BJ (cell line): ENCODE results near the gene BTK. TPM values are rescaled to one million over a fixed set of nuclear protein-coding genes. Genes with fewer than 3 reads are reported as not detected.

Experiments
- CTCF ChIA-PET: fragments of 350-600 bp; formaldehyde crosslinking; extraction: SDS; loops from one replicate; lab custom pipeline; 2021; ENCODE audit warnings: antibody characterized with exemption, inconsistent platforms; lab: Yijun Ruan, JAX
- POLR2A ChIA-PET: fragments of 300-600 bp; sonication (Branson Sonifier 250); formaldehyde crosslinking; extraction: SDS; loops from one replicate; lab custom pipeline; 2021; ENCODE audit warnings: antibody characterized with exemption; lab: Charles Lee
- DNase-seq: peaks from one replicate; pipeline ENCODE4 v3.0.0-alpha.2; 2011; ENCODE audit warnings: low read depth
- H3K27me3 ChIP-seq: 2 replicates; pipeline ENCODE4 v1.6.0; 2011; ENCODE audit warnings: low read length; ENCODE audit not compliant: control insufficient read depth, insufficient read depth
- H3K36me3 ChIP-seq: 2 replicates; pipeline ENCODE4 v1.5.1; 2011; ENCODE audit warnings: low read length; ENCODE audit not compliant: control insufficient read depth, insufficient read depth
- H3K4me3 ChIP-seq: 2 replicates; pipeline ENCODE4 v1.5.1; 2011; ENCODE audit warnings: low read depth, mild to moderate bottlenecking, control low read depth, low read length
- polyA plus RNA-seq: library from polyadenylated mRNA; depleted of rRNA; stranded (reverse); fragments of >200 nt; gene quantifications from 2 replicates; pipeline ENCODE4 v1.2.3, GENCODE V29; 2011
- TF ChIP-seq, protein P1 (sequence below): IDR thresholded peaks from 2 replicates; pipeline ENCODE4 v1.5.1; 2011; ENCODE audit warnings: low read depth, mild to moderate bottlenecking, control low read depth, inconsistent platforms, low read length, moderate library complexity; ENCODE audit not compliant: insufficient read depth

BTK gene
- polyA plus RNA-seq, 1 experiment, result not detected

DNA sequence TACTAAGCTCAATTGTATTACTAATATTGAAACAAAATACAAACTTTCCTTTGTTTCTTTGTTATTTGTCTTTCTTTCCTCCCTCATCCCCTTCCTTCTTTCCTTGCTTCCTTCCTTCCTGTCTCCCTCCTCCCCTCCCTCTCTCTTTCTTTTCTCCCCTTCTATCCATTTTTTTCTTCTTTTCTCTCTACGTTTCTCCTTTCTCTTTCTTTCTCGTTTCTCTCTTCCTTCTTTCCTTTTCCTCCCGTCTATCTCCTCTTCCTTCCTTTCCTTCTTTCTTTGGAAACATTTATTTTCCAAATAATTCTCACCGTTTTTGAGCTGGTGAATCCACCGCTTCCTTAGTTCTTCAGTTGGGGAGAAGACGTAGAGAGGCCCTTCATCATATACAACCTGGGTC lies 16.3 kb downstream of the BTK start:
- ChIA-PET POLR2A (no interaction called here), CTCF (no interaction called here)
- Histone ChIP-seq H3K36me3 (no peaks in the 10 kb centered on the region), H3K27me3 (no peaks in the 10 kb centered on the region; the same call in 1 of the 2 replicates), H3K4me3 (no peak overlapping the region)
- TF ChIP-seq, protein P1, sequence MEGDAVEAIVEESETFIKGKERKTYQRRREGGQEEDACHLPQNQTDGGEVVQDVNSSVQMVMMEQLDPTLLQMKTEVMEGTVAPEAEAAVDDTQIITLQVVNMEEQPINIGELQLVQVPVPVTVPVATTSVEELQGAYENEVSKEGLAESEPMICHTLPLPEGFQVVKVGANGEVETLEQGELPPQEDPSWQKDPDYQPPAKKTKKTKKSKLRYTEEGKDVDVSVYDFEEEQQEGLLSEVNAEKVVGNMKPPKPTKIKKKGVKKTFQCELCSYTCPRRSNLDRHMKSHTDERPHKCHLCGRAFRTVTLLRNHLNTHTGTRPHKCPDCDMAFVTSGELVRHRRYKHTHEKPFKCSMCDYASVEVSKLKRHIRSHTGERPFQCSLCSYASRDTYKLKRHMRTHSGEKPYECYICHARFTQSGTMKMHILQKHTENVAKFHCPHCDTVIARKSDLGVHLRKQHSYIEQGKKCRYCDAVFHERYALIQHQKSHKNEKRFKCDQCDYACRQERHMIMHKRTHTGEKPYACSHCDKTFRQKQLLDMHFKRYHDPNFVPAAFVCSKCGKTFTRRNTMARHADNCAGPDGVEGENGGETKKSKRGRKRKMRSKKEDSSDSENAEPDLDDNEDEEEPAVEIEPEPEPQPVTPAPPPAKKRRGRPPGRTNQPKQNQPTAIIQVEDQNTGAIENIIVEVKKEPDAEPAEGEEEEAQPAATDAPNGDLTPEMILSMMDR, result no peak
- no peak for DNase-seq

- ChIA-PET POLR2A (no interaction called here), CTCF (no interaction called here)
- no peak overlapping the region for H3K4me3 ChIP-seq
- H3K36me3 ChIP-seq, result no peaks in the 10 kb centered on the region
- DNase-seq, result no peak
- no peaks in the 10 kb centered on the region for H3K27me3 ChIP-seq
- TF ChIP-seq, protein P1, result no peak
Observed at GRCh38 chrX:101368800-101369199, 17.2 kb downstream of the BTK start.

DNA sequence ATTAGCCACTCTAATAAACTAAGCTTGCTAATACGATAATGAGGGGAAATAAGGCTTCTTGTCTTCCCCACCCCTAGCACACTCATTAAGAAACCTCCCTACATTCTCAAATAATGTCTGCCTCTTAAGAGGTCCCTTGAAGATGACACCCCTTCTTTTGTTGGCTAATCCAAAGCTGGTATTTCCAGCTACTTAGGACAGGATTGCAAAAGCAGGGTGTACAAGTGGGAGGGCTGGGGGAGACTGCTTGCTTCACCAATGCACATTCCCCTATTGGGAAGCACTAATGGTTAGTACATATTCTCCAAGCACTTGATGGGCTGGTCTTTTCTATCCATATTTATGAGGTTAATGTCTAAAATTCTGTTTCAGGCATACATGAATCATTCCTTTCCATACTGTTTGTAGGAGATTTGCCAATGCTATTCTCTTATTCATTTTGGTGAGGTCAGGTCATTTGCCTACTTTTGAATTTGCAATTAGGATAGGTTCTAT lies 20.6 kb downstream of the BTK start:
- POLR2A ChIA-PET, result no interaction called here
- Histone ChIP-seq H3K36me3 (no peaks in the 10 kb centered on the region), H3K27me3 (no peaks in the 10 kb centered on the region), H3K4me3 (no peak overlapping the region)
- TF ChIP-seq, protein P1, result no peak
- no peak for DNase-seq
- CTCF ChIA-PET, result no interaction called here

- DNase-seq, result no peak
- Histone ChIP-seq H3K36me3 (no peaks in the 10 kb centered on the region), H3K27me3 (no peaks in the 10 kb centered on the region), H3K4me3 (no peak overlapping the region)
- TF ChIP-seq, protein P1, result no peak
- ChIA-PET CTCF (no interaction called here), POLR2A (no interaction called here)
Observed at GRCh38 chrX:101362757-101363156, 23.2 kb downstream of the BTK start.

- Histone ChIP-seq H3K27me3 (no peaks in the 10 kb centered on the region), H3K4me3 (no peak overlapping the region), H3K36me3 (no peaks in the 10 kb centered on the region)
- TF ChIP-seq, protein P1, result no peak
- ChIA-PET CTCF (no interaction called here), POLR2A (no interaction called here)
- no peak for DNase-seq
Observed at GRCh38 chrX:101362116-101362515, 23.9 kb downstream of the BTK start.
